Measurements from ENCODE around the gene TXNDC5.

Gene TXNDC5

DNA sequence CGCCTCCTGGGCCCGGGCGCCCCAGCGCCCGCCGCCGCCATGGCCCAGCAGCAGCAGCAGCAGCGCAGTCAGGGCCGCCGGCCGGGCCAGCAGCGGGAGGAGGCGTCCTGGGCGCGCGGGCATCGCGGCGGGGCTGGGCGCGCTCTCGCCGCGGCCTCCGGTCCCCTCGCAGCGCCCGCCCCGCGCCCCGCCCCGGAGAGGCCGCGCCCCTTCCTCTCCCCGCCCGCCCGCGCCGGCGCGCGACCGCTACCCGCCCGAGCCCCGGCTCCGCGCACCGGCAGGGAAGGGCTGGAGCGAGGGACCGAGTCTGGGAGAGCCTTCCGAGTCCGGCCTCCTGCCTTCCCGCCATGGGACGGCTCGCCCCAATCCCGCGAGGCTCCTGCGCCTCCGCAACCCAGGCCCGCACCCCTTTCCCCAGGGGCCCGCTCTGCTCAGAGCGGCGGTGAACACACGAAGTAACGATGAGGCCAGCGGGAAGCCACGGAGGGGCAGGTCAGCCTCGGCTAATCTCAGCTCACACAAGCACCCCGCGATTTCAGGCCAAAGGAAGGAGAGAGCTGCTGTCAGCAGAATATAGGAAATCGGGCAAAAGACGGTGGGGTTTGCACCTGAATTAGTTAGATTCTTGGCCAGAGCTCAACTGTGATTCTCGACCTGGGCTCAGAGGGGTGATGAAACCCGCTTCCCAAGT, at the start of gene TXNDC5:
Gene TXNDC5, minus strand, starts transcription at position 135 of the 691 bp plus-strand sequence. Its CDS starts 12 bp downstream, at position 123.
- DNase-seq = peak; percentile 8 to 61 (median 47)

- DNase-seq = no peak
Observed at GRCh38 chr6:7960141-7960540, 49.6 kb upstream of the TXNDC5 start.

- DNase-seq = no peak
Observed at GRCh38 chr6:7959453-7959852, 48.9 kb upstream of the TXNDC5 start.

- no peak for DNase-seq
Observed at GRCh38 chr6:7958464-7958863, 47.9 kb upstream of the TXNDC5 start.

GRCh38 chr6:7956257-7956656, 45.7 kb upstream of the TXNDC5 start:
- DNase-seq = no peak

- no peak for DNase-seq
Observed at GRCh38 chr6:7954477-7955200, 44.1 kb upstream of the TXNDC5 start.

DNA sequence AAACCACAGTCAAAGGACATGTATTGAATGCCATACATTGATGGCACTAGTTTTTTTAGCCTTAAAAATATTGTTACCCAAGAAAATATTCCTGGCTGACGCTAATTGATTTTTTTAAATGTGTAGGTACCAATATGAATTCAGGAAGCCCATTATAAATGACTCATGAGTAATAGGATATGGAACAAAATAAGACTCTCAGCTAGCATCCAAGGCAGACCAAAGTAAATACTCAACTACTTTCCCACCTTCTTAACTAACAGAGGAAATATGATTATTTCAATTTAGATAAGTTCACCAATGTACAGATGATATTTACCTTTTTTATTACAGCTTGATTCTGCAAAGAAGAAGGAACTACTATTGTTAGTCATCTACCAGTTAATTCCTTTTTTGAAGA, 43.2 kb upstream of the TXNDC5 start:
- DNase-seq = no peak

- DNase-seq = no peak
Observed at GRCh38 chr6:7939864-7940228, 29.3 kb upstream of the TXNDC5 start.

- no peak for DNase-seq
Observed at GRCh38 chr6:7939184-7939863, 28.7 kb upstream of the TXNDC5 start.

- no peak for DNase-seq
Observed at GRCh38 chr6:7938562-7939183, 28.1 kb upstream of the TXNDC5 start.

GRCh38 chr6:7933794-7934193, 23.2 kb upstream of the TXNDC5 start:
- DNase-seq = no peak

- no peak for DNase-seq
Observed at GRCh38 chr6:7932625-7933024, 22.0 kb upstream of the TXNDC5 start.

- no peak for DNase-seq
Observed at GRCh38 chr6:7924867-7925266, 14.3 kb upstream of the TXNDC5 start.

GRCh38 chr6:7922596-7922995, 12.0 kb upstream of the TXNDC5 start:
- DNase-seq = no peak

DNA sequence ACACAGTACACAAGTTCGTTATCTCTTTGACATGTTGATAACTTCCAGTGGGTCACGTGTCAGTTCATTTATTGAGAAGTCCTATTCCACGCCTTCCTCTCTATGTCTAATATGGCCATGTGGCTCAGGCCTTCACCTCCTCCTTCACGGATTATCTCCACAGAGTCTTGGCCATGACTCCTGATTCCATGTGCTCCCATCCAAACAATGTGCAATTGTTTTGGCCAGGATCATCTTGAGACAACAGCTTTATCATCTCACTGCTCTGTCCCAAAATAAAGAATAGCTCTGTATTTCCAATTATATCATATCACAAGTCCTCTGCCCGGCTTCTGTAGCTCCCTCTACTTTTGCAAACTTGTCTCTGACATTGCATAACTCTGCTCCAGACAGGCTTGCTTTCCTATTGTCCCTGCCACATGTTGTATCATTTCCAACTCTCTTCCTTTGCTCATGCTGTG, 11.1 kb upstream of the TXNDC5 start:
- no peak for DNase-seq

DNA sequence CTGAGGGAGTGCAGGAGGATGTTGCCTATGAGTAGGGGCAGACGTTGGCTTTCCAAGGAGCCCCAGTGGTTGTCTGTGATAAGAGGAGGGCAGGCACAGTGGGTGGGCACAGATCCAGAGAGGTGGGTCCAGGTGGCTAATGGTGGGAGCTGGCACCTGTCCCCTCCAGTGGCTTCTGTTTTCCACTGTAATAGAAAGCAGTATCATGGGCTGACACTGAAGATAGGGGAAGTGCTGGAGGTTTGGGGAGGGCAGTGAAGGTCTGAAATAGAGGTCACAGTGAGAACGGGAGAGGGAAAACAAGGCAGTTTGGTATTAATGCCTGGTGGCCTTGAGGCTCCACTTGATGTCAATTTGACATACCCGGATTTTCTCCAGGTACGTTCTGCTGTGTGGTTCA, 10.5 kb upstream of the TXNDC5 start:
- DNase-seq = no peak

DNA sequence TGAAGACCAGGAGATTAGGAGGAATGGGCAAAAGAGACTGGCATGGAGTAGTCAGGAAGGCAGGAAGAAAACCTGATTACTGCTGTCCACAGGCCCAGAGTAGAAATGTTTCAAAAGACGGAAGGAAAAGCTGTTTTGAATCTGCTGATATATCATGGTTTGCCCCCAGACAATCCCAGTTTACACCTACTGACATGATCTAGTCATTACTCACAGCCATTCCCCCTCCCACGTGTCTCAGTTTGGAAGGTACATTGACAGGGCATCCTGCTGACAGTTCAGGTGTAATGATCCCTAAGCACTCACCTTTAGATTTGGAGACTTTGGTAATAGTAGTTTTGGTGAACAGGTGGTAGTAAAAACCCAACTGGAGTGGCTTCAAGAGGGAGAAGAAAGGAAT, 9.8 kb upstream of the TXNDC5 start:
- no peak for DNase-seq

DNA sequence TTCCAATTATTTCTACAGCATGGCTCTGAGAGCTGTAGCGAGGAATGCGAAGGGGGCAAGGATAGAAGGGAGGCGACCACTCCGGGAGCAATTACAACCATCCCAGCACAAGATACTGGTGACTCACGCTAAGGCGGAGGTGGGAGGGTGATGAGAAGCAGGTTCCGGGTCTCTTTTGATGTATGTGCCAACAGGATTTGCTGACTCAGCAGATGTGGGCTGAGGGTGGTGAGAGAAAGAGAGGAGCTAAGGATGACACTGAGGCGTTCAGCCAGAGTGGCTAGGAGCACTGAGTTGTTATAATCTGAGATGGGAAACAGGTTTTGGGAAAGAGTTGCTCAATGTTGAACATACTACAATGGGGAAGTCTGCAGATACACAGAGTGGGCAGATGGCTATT, 9.3 kb upstream of the TXNDC5 start:
- DNase-seq = no peak

DNA sequence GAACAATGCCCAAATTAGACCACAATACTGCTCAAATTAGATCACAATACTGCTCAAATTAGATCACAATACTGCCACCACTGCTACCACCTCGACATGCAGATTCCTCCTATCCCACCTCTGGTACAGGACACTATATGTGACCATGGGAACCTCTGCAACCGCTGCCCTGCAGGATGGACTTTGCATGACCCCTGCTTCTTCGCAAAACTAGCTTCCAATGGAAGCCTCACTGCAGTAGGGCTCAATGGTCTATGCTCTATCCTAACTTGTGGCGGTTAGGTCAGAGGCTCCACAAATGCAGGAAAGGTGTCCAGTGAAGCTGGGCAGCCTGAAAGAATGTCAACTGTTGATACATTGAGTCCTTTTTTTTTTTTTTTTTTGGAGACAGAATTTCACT, 7.8 kb upstream of the TXNDC5 start:
- no peak for DNase-seq

GRCh38 chr6:7917729-7918128, 7.1 kb upstream of the TXNDC5 start:
- no peak for DNase-seq

DNA sequence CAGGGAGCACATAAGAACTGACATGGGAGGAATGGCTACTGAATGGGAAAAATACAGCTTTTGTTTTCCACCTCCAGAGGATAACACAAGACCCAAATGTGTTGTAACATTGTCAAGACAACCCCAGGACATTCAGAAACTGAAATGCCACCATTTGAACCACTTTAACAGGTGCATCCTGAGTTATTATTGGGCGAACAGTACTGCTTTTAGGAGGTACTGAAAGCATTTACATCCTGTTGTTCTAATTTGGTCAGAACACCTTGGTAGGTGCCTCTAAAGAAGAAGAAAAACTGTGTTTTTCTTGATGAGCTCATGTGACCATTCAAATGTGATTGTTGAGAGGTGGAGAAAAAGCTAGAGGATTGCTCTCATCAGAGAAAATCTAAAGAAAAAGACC, 6.4 kb upstream of the TXNDC5 start:
- DNase-seq = no peak

GRCh38 chr6:7914991-7915789, 4.6 kb upstream of the TXNDC5 start:
- no peak for DNase-seq

DNA sequence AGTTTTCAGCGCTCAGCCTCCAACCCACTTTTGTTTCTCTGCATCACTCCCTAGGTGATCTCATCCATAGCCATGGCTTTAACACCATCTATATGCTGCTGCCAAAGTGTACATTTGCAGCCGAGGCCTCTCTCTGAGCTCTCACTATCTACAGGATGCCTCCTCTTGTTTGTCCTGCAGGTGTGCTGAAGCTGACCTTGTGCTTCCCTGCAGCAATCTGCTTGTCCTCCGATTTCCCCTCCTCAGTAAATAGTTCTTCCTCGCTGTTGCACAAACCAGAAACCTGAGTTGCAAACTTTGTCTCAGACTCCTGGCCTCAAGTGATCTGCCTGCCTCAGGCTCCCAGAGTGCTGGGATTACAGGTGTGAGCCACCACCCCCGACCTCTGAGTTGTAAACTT, 3.7 kb upstream of the TXNDC5 start:
- DNase-seq = no peak
